HepG2 (cell line): ENCODE results near the gene SEMA7A. TPM values are rescaled to one million over a fixed set of nuclear protein-coding genes. Genes with fewer than 3 reads are reported as not detected.

Experiments
- CEBPG ChIP-seq: IDR thresholded peaks from 2 replicates; pipeline ENCODE4 v1.6.1; 2016
- KMT2A ChIP-seq: sonication (generic); formaldehyde crosslinking; IDR thresholded peaks from 2 replicates; pipeline ENCODE4 v1.4.0; 2020; ENCODE audit warnings: missing genetic modification reagents
- NR2F1 ChIP-seq, 2 experiments: fragments of 450-650 bp in 1 of 2; formaldehyde crosslinking in 1 of 2; IDR thresholded peaks; 2 replicates each; pipeline versions ENCODE4 v1.5.0 to v1.6.1; 2016 to 2020; ENCODE audit warnings: mild to moderate bottlenecking in 1 of 2, missing compliant biosample characterization in 1 of 2, missing genetic modification reagents in 1 of 2, moderate library complexity in 1 of 2
- SOX5 ChIP-seq: IDR thresholded peaks from 2 replicates; pipeline ENCODE4 v1.6.1; 2016; ENCODE audit warnings: borderline replicate concordance
- SRSF1 ChIP-seq: fragments of 200-400 bp; formaldehyde crosslinking; optimal IDR thresholded peaks from 2 replicates; pipeline ENCODE3; 2017; ENCODE audit warnings: mild to moderate bottlenecking, low read depth, low read length, moderate library complexity
- THYN1 ChIP-seq: sonication (generic); formaldehyde crosslinking; IDR thresholded peaks from 2 replicates; pipeline ENCODE4 v1.8.1; 2023; ENCODE audit warnings: low read depth, mild to moderate bottlenecking, moderate library complexity, missing genetic modification reagents, borderline replicate concordance
- XBP1 ChIP-seq: sonication (generic); formaldehyde crosslinking; IDR thresholded peaks from 2 replicates; pipeline ENCODE4 v1.5.0; 2020; ENCODE audit warnings: missing genetic modification reagents
- ZBTB8A ChIP-seq: sonication (generic); formaldehyde crosslinking; IDR thresholded peaks from 2 replicates; pipeline ENCODE4 v1.4.0; 2020; ENCODE audit warnings: mild to moderate bottlenecking, low read depth, missing genetic modification reagents, borderline replicate concordance
- ZFP36L1 ChIP-seq: sonication (generic); formaldehyde crosslinking; IDR thresholded peaks from 2 replicates; pipeline ENCODE4 v1.8.0; 2022; ENCODE audit warnings: mild to moderate bottlenecking, missing genetic modification reagents, moderate library complexity
- ZMYM3 ChIP-seq: sonication (generic); formaldehyde crosslinking; IDR thresholded peaks from 2 replicates; pipeline ENCODE4 v1.5.1; 2020; ENCODE audit warnings: mild to moderate bottlenecking, missing genetic modification reagents
- ZNF230 ChIP-seq: sonication (generic); formaldehyde crosslinking; IDR thresholded peaks from 2 replicates; pipeline ENCODE4 v1.4.0; 2020; ENCODE audit warnings: mild to moderate bottlenecking, missing genetic modification reagents
- ZNF577 ChIP-seq: sonication (generic); formaldehyde crosslinking; IDR thresholded peaks from 2 replicates; pipeline ENCODE4 v1.4.0; 2020; ENCODE audit warnings: mild to moderate bottlenecking, low read depth, missing genetic modification reagents, borderline replicate concordance
- ZNF652 ChIP-seq: IDR thresholded peaks from 2 replicates; pipeline ENCODE4 v1.6.1; 2016; ENCODE audit warnings: low read depth, borderline replicate concordance
- polyA plus RNA-seq, 8 experiments: library from polyadenylated mRNA; depleted of rRNA in 3 of 8; stranded (reverse) in 7 of 8; unstranded in 1 of 8; fragments of >200 nt; fragmentation: Illumina TruSeq in 4 of 8; extraction: Trizol in 4 of 8; gene quantifications; 2 replicates each; pipeline versions ENCODE4 v1.2.1 to v1.2.3, GENCODE V29; 2011 to 2016; ENCODE audit warnings: low read depth in 4 of 8, missing spikeins in 1 of 8, mixed read lengths in 1 of 8; ENCODE audit not compliant: insufficient read depth in 1 of 8
- total RNA-seq, 5 experiments: library from RNA; depleted of rRNA; stranded (reverse); fragments of >200 nt; fragmentation: Illumina TruSeq; extraction: Trizol; gene quantifications; 2 replicates each; pipeline ENCODE4 v1.2.3, GENCODE V29; 2016; ENCODE audit warnings: low read depth in 1 of 5
- TF ChIP-seq, protein P1 (sequence below): sonication (generic); formaldehyde crosslinking; IDR thresholded peaks from 2 replicates; pipeline ENCODE4 v1.4.0; 2020; ENCODE audit warnings: missing genetic modification reagents, borderline replicate concordance
- TF ChIP-seq, protein P2 (sequence below): sonication (generic); formaldehyde crosslinking; IDR thresholded peaks from 2 replicates; pipeline ENCODE4 v1.5.1; 2020; ENCODE audit warnings: mild to moderate bottlenecking, missing genetic modification reagents, moderate library complexity
- TF ChIP-seq, protein P3 (sequence below): sonication (generic); formaldehyde crosslinking; IDR thresholded peaks from 2 replicates; pipeline ENCODE4 v1.5.0; 2020; ENCODE audit warnings: mild to moderate bottlenecking, missing genetic modification reagents, borderline replicate concordance

SEMA7A gene
- total and polyA plus RNA-seq, 2 of the 13 experiments (the other 11 are each of a cell fraction or from before 2014, with no cell fraction given): 9.0 to 15.8 TPM

DNA sequence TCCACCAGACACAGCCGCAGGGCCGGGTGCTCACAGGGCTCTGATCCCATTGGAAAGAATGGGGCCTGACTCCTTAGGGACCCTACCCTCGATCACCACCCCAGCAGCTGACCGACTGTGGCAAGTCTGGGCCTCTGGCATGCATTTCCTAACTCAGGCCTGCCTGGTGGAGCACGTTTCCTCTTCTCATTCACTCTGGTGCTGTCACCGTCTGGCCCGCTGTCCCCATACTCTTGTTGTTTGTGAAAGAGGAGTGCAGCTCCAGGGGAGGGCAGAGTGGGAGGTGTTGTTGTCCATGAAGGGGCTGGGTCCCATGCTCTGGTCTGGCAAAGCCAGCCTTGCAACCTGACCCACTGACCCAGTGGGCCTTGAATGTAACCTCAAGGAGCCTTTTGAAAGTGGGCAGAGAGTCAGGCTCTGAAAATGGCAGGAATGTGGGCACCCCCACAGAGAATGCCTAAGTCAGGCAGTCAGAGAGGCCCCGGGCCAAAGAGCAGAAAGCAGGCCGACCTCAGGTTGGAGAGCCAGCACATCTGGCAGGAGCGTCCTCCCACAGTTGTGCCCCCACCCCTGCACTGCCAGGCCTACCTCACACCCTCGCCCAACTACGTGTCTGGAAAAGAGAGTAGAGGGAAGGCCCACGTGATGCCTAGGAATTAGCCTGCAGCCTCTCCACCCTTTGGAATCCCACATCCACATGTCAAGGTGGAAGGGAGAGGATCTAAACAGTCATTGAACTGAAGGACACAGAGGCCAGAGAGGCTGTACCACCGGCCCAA is 10.9 kb downstream of the SEMA7A start (continued):
- TF ChIP-seq NR2F1 (CRISPR knock-in tag; IDR thresholded peaks at IDR 0.05) (peak in 1 of 2 experiments; percentile 67; a peak in 2 of 4 replicates), ZNF230 (no peak), XBP1 (CRISPR knock-in tag) (no peak), ZMYM3 (CRISPR knock-in tag) (peak; percentile 71), THYN1 (CRISPR knock-in tag) (no peak), ZNF577 (CRISPR knock-in tag) (no peak), ZFP36L1 (no peak), ZBTB8A (CRISPR knock-in tag) (no peak), ZNF652 (CRISPR knock-in tag) (no peak), CEBPG (CRISPR knock-in tag) (0 out of 2 replicates have a peak, but pooled peaks have one; percentile 26), SRSF1 (no peak), SOX5 (CRISPR knock-in tag) (peak; percentile 29; the same call in 1 of the 2 replicates), KMT2A (peak; percentile 54)
- TF ChIP-seq, protein P1, sequence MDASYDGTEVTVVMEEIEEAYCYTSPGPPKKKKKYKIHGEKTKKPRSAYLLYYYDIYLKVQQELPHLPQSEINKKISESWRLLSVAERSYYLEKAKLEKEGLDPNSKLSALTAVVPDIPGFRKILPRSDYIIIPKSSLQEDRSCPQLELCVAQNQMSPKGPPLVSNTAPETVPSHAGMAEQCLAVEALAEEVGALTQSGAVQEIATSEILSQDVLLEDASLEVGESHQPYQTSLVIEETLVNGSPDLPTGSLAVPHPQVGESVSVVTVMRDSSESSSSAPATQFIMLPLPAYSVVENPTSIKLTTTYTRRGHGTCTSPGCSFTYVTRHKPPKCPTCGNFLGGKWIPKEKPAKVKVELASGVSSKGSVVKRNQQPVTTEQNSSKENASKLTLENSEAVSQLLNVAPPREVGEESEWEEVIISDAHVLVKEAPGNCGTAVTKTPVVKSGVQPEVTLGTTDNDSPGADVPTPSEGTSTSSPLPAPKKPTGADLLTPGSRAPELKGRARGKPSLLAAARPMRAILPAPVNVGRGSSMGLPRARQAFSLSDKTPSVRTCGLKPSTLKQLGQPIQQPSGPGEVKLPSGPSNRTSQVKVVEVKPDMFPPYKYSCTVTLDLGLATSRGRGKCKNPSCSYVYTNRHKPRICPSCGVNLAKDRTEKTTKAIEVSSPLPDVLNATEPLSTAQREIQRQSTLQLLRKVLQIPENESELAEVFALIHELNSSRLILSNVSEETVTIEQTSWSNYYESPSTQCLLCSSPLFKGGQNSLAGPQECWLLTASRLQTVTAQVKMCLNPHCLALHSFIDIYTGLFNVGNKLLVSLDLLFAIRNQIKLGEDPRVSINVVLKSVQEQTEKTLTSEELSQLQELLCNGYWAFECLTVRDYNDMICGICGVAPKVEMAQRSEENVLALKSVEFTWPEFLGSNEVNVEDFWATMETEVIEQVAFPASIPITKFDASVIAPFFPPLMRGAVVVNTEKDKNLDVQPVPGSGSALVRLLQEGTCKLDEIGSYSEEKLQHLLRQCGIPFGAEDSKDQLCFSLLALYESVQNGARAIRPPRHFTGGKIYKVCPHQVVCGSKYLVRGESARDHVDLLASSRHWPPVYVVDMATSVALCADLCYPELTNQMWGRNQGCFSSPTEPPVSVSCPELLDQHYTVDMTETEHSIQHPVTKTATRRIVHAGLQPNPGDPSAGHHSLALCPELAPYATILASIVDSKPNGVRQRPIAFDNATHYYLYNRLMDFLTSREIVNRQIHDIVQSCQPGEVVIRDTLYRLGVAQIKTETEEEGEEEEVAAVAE (CRISPR knock-in tag): no peak
- TF ChIP-seq, protein P2, sequence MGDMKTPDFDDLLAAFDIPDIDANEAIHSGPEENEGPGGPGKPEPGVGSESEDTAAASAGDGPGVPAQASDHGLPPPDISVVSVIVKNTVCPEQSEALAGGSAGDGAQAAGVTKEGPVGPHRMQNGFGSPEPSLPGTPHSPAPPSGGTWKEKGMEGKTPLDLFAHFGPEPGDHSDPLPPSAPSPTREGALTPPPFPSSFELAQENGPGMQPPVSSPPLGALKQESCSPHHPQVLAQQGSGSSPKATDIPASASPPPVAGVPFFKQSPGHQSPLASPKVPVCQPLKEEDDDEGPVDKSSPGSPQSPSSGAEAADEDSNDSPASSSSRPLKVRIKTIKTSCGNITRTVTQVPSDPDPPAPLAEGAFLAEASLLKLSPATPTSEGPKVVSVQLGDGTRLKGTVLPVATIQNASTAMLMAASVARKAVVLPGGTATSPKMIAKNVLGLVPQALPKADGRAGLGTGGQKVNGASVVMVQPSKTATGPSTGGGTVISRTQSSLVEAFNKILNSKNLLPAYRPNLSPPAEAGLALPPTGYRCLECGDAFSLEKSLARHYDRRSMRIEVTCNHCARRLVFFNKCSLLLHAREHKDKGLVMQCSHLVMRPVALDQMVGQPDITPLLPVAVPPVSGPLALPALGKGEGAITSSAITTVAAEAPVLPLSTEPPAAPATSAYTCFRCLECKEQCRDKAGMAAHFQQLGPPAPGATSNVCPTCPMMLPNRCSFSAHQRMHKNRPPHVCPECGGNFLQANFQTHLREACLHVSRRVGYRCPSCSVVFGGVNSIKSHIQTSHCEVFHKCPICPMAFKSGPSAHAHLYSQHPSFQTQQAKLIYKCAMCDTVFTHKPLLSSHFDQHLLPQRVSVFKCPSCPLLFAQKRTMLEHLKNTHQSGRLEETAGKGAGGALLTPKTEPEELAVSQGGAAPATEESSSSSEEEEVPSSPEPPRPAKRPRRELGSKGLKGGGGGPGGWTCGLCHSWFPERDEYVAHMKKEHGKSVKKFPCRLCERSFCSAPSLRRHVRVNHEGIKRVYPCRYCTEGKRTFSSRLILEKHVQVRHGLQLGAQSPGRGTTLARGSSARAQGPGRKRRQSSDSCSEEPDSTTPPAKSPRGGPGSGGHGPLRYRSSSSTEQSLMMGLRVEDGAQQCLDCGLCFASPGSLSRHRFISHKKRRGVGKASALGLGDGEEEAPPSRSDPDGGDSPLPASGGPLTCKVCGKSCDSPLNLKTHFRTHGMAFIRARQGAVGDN (CRISPR knock-in tag): peak; percentile 91
- TF ChIP-seq, protein P3, sequence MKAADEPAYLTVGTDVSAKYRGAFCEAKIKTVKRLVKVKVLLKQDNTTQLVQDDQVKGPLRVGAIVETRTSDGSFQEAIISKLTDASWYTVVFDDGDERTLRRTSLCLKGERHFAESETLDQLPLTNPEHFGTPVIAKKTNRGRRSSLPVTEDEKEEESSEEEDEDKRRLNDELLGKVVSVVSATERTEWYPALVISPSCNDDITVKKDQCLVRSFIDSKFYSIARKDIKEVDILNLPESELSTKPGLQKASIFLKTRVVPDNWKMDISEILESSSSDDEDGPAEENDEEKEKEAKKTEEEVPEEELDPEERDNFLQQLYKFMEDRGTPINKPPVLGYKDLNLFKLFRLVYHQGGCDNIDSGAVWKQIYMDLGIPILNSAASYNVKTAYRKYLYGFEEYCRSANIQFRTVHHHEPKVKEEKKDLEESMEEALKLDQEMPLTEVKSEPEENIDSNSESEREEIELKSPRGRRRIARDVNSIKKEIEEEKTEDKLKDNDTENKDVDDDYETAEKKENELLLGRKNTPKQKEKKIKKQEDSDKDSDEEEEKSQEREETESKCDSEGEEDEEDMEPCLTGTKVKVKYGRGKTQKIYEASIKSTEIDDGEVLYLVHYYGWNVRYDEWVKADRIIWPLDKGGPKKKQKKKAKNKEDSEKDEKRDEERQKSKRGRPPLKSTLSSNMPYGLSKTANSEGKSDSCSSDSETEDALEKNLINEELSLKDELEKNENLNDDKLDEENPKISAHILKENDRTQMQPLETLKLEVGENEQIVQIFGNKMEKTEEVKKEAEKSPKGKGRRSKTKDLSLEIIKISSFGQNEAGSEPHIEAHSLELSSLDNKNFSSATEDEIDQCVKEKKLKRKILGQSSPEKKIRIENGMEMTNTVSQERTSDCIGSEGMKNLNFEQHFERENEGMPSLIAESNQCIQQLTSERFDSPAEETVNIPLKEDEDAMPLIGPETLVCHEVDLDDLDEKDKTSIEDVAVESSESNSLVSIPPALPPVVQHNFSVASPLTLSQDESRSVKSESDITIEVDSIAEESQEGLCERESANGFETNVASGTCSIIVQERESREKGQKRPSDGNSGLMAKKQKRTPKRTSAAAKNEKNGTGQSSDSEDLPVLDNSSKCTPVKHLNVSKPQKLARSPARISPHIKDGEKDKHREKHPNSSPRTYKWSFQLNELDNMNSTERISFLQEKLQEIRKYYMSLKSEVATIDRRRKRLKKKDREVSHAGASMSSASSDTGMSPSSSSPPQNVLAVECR (CRISPR knock-in tag): peak; percentile 42; the same call in 1 of the 2 replicates
